WTC11 (cell line): ENCODE results near the gene SMCR8. TPM values are rescaled to one million over a fixed set of nuclear protein-coding genes. Genes with fewer than 3 reads are reported as not detected.

Source experiments
- ATAC-seq: fragments of 200-7000 bp; cut with Tn5 transposase; 2 replicates; pipeline ENCODE4 v1.10.0; 2021; ENCODE audit warnings: mild to moderate bottlenecking, moderate library complexity
- CTCF ChIA-PET: fragments of 300-600 bp; sonication (Branson Sonifier 250); formaldehyde crosslinking; loops from one replicate; lab custom pipeline; 2021; ENCODE audit warnings: antibody characterized with exemption; lab: Charles Lee
- POLR2A ChIA-PET: fragments of 350-600 bp; sonication (Branson Sonifier 250); formaldehyde crosslinking; loops from one replicate; lab custom pipeline; 2021; ENCODE audit warnings: antibody characterized with exemption; lab: Charles Lee
- DNase-seq: peaks from one replicate; pipeline ENCODE4 v3.0.0; 2021; ENCODE audit warnings: low spot score
- H3K27ac Mint-ChIP-seq: 2 replicates; pipeline ENCODE4 v1.8.0; 2021; ENCODE audit warnings: mixed read lengths
- H3K27me3 Mint-ChIP-seq: 2 replicates; pipeline ENCODE4 v1.8.0; 2021; ENCODE audit warnings: low read depth, mild to moderate bottlenecking, moderate library complexity, mixed read lengths
- H3K36me3 Mint-ChIP-seq: 2 replicates; pipeline ENCODE4 v1.8.0; 2021; ENCODE audit warnings: mixed read lengths
- H3K4me1 Mint-ChIP-seq: 2 replicates; pipeline ENCODE4 v1.8.0; 2022; ENCODE audit warnings: mixed read lengths
- H3K4me3 Mint-ChIP-seq: 2 replicates; pipeline ENCODE4 v1.8.0; 2021; ENCODE audit warnings: mild to moderate bottlenecking, moderate library complexity, mixed read lengths
- H3K9me3 Mint-ChIP-seq: 2 replicates; pipeline ENCODE4 v1.8.0; 2021; ENCODE audit warnings: mixed read lengths
- ATF6 ChIP-seq: sonication (generic); formaldehyde crosslinking; IDR thresholded peaks from 2 replicates; pipeline ENCODE4 v1.8.1; 2023; ENCODE audit warnings: mild to moderate bottlenecking, missing genetic modification reagents
- ETV6 ChIP-seq: sonication (generic); formaldehyde crosslinking; IDR thresholded peaks from 2 replicates; pipeline ENCODE4 v1.8.1; 2022; ENCODE audit warnings: mild to moderate bottlenecking, missing genetic modification reagents
- IRF2 ChIP-seq: sonication (generic); formaldehyde crosslinking; IDR thresholded peaks from 2 replicates; pipeline ENCODE4 v1.8.0; 2022; ENCODE audit warnings: low read depth, missing genetic modification reagents, borderline replicate concordance
- JAZF1 ChIP-seq: fragments of 250-450 bp; sonication (Bioruptor Pico); IDR thresholded peaks from 2 replicates; pipeline ENCODE4 v1.9.0; 2021; ENCODE audit warnings: moderate library complexity, mild to moderate bottlenecking, inconsistent platforms
- NFATC4 ChIP-seq: fragments of 250-450 bp; sonication (Bioruptor Pico); IDR thresholded peaks from 2 replicates; pipeline ENCODE4 v1.9.0; 2021; ENCODE audit warnings: mild to moderate bottlenecking
- NFE2L1 ChIP-seq: sonication (generic); formaldehyde crosslinking; IDR thresholded peaks from 2 replicates; pipeline ENCODE4 v1.8.1; 2023; ENCODE audit warnings: missing genetic modification reagents
- ZBTB21 ChIP-seq: sonication (generic); formaldehyde crosslinking; IDR thresholded peaks from 2 replicates; pipeline ENCODE4 v1.8.1; 2023; ENCODE audit warnings: mild to moderate bottlenecking, missing genetic modification reagents, borderline replicate concordance
- ZNF281 ChIP-seq: sonication (generic); formaldehyde crosslinking; IDR thresholded peaks from 2 replicates; pipeline ENCODE4 v1.8.0; 2023; ENCODE audit warnings: mild to moderate bottlenecking, missing genetic modification reagents
- ZSCAN18 ChIP-seq: fragments of 250-450 bp; sonication (Bioruptor Pico); IDR thresholded peaks from 2 replicates; pipeline ENCODE4 v2.1.2; 2022; ENCODE audit warnings: mild to moderate bottlenecking, moderate library complexity
- total RNA-seq: library from RNA; stranded (reverse); gene quantifications from 3 replicates; pipeline ENCODE4 v1.2.3, GENCODE V29; 2021
- TF ChIP-seq, protein P1 (sequence below): fragments of 250-450 bp; sonication (Bioruptor Pico); IDR thresholded peaks from 2 replicates; pipeline ENCODE4 v1.9.0; 2021; ENCODE audit warnings: mild to moderate bottlenecking, borderline replicate concordance
- TF ChIP-seq, protein P2 (sequence below): sonication (generic); formaldehyde crosslinking; IDR thresholded peaks from 2 replicates; pipeline ENCODE4 v1.8.0; 2022; ENCODE audit warnings: mild to moderate bottlenecking, missing genetic modification reagents
- TF ChIP-seq, protein P3 (sequence below): sonication (generic); formaldehyde crosslinking; IDR thresholded peaks from 2 replicates; pipeline ENCODE4 v1.8.1; 2023; ENCODE audit warnings: mild to moderate bottlenecking, missing genetic modification reagents, moderate library complexity
- TF ChIP-seq, protein P4 (sequence below): sonication (generic); formaldehyde crosslinking; IDR thresholded peaks from 2 replicates; pipeline ENCODE4 v1.8.1; 2023; ENCODE audit warnings: mild to moderate bottlenecking, missing genetic modification reagents
- TF ChIP-seq, protein P5 (sequence below): sonication (generic); formaldehyde crosslinking; IDR thresholded peaks from 2 replicates; pipeline ENCODE4 v1.8.1; 2023; ENCODE audit warnings: mild to moderate bottlenecking, missing genetic modification reagents, moderate library complexity
- TF ChIP-seq, protein P6 (sequence below): sonication (generic); formaldehyde crosslinking; IDR thresholded peaks from 2 replicates; pipeline ENCODE4 v1.8.0; 2022; ENCODE audit warnings: mild to moderate bottlenecking, missing genetic modification reagents
- TF ChIP-seq, protein P7 (sequence below): sonication (generic); formaldehyde crosslinking; IDR thresholded peaks from 2 replicates; pipeline ENCODE4 v1.8.1; 2022; ENCODE audit warnings: low read depth, mild to moderate bottlenecking, moderate library complexity, missing genetic modification reagents, borderline replicate concordance

Gene SMCR8
- total RNA-seq, 1 experiment from 2014 or later, result 19.1 TPM

DNA sequence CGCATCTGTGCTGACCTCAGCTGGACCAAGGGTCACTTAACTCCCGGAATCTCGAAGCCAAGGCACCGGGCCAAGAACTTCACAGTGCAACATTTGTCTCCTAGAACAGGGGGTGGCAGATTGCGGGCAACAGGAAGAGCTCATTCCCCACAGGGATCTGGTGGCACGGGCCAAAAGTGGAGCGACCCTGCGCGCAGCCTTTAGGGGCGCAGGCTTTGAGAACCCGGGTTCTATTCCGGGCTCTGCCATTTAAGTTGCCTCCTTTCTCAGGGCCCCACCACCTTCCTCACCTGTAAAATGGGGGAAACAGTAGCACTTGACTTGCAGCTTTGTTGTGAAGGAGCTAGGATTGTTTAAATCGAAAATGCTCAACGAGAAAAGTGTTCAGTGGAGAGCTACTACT, 47.6 kb downstream of the SMCR8 start (continued):
- TF ChIP-seq, protein P1, sequence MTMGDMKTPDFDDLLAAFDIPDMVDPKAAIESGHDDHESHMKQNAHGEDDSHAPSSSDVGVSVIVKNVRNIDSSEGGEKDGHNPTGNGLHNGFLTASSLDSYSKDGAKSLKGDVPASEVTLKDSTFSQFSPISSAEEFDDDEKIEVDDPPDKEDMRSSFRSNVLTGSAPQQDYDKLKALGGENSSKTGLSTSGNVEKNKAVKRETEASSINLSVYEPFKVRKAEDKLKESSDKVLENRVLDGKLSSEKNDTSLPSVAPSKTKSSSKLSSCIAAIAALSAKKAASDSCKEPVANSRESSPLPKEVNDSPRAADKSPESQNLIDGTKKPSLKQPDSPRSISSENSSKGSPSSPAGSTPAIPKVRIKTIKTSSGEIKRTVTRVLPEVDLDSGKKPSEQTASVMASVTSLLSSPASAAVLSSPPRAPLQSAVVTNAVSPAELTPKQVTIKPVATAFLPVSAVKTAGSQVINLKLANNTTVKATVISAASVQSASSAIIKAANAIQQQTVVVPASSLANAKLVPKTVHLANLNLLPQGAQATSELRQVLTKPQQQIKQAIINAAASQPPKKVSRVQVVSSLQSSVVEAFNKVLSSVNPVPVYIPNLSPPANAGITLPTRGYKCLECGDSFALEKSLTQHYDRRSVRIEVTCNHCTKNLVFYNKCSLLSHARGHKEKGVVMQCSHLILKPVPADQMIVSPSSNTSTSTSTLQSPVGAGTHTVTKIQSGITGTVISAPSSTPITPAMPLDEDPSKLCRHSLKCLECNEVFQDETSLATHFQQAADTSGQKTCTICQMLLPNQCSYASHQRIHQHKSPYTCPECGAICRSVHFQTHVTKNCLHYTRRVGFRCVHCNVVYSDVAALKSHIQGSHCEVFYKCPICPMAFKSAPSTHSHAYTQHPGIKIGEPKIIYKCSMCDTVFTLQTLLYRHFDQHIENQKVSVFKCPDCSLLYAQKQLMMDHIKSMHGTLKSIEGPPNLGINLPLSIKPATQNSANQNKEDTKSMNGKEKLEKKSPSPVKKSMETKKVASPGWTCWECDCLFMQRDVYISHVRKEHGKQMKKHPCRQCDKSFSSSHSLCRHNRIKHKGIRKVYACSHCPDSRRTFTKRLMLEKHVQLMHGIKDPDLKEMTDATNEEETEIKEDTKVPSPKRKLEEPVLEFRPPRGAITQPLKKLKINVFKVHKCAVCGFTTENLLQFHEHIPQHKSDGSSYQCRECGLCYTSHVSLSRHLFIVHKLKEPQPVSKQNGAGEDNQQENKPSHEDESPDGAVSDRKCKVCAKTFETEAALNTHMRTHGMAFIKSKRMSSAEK, result no peak

DNA sequence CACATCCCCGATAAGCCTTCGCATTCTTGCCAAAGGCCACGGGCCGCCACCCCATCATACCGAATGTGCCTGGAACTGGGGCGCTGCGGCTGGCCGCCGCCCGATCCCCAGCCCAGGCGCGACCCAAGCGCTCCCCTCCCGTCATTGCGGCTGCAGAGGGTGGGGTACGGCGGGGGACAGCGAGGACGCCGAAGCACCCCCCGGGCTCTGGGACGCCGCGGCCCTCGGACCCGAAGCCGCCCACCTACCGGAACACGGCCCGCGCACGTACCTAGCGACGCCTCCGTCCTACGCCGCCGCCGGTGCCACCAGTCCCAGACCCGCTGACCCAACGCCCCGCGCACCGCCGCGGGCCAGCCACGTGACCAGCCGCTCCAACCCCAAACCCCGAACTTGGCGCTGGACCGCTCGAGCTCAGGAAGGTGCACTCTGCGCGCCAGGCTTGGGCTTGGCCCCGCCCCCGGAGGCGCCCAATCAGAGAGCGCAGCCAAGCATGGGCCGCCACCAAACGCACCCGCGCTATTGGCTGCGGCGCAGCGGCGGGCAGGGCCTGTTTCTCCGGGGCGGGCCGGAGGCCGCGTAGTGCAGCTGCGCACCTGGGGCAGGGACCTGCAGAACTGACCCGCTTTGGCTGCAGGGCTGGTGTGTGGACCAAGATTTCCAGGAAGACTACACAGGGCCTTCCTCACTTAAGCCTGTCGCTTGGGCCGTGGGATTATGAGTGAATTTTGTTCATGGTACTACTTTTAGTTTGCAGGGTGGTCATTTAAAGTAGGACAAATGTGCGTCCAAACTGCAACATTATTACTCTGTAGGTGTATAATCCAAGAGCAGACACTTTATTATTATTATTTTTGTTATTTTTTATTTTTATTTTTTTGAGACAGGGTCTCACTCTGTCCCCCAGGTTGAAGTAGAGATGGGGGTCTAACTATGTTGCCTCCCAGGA, 48.3 kb downstream of the SMCR8 start, which contains the start of gene SHMT1:
Gene SHMT1 (minus strand): TSS at position 450 of the 949 bp plus-strand sequence. CDS start 7,569 bp downstream, outside the sequence.
- Mint-ChIP-seq H3K27me3 (peaks cover under 1% of the 10 kb centered on the region; the same call in 1 of the 2 replicates), H3K36me3 (peaks cover 8% of the 10 kb centered on the region; the same call in 1 of the 2 replicates), H3K9me3 (no peaks in the 10 kb centered on the region), H3K27ac (peak within 1 kb of the TSS; percentile 95), H3K4me3 (peak within 1 kb of the TSS; percentile 84), H3K4me1 (peaks cover 12% of the 10 kb centered on the region)
- CTCF ChIA-PET, result interaction anchor here (0.6 to 1.3 kb wide), 5 partner anchors 20 to 146 kb away, joined by 3 to 5 read pairs (median 4); partner anchors contain the start of gene TOP3A
- DNase-seq, result peak; percentile 97
- POLR2A ChIA-PET, result interaction anchor here (0.8 to 1.5 kb wide), 3 partner anchors 10 to 139 kb away, joined by 3 to 4 read pairs (median 3); no protein-coding TSS in a partner anchor
- peak; percentile 99 for ATAC-seq
- TF ChIP-seq ZSCAN18 (CRISPR knock-in tag) (no peak), NFATC4 (CRISPR knock-in tag) (no peak), ZNF281 (CRISPR knock-in tag) (no peak), ETV6 (CRISPR knock-in tag) (peak; percentile 94), IRF2 (CRISPR knock-in tag) (no peak), JAZF1 (CRISPR knock-in tag) (no peak), ATF6 (CRISPR knock-in tag) (0 out of 2 replicates have a peak, but pooled peaks have one; percentile 73), ZBTB21 (CRISPR knock-in tag) (peak; percentile 76; the same call in 1 of the 2 replicates), NFE2L1 (CRISPR knock-in tag) (peak; percentile 78; the same call in 1 of the 2 replicates)
- TF ChIP-seq, protein P2, sequence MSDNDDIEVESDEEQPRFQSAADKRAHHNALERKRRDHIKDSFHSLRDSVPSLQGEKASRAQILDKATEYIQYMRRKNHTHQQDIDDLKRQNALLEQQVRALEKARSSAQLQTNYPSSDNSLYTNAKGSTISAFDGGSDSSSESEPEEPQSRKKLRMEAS (CRISPR knock-in tag), result peak; percentile 92
- TF ChIP-seq, protein P3, sequence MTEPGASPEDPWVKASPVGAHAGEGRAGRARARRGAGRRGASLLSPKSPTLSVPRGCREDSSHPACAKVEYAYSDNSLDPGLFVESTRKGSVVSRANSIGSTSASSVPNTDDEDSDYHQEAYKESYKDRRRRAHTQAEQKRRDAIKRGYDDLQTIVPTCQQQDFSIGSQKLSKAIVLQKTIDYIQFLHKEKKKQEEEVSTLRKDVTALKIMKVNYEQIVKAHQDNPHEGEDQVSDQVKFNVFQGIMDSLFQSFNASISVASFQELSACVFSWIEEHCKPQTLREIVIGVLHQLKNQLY (CRISPR knock-in tag), result peak; percentile 74; the same call in 1 of the 2 replicates
- TF ChIP-seq, protein P4, sequence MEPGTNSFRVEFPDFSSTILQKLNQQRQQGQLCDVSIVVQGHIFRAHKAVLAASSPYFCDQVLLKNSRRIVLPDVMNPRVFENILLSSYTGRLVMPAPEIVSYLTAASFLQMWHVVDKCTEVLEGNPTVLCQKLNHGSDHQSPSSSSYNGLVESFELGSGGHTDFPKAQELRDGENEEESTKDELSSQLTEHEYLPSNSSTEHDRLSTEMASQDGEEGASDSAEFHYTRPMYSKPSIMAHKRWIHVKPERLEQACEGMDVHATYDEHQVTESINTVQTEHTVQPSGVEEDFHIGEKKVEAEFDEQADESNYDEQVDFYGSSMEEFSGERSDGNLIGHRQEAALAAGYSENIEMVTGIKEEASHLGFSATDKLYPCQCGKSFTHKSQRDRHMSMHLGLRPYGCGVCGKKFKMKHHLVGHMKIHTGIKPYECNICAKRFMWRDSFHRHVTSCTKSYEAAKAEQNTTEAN, result peak; percentile 85
- TF ChIP-seq, protein P5, sequence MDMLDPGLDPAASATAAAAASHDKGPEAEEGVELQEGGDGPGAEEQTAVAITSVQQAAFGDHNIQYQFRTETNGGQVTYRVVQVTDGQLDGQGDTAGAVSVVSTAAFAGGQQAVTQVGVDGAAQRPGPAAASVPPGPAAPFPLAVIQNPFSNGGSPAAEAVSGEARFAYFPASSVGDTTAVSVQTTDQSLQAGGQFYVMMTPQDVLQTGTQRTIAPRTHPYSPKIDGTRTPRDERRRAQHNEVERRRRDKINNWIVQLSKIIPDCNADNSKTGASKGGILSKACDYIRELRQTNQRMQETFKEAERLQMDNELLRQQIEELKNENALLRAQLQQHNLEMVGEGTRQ (CRISPR knock-in tag), result peak; percentile 98
- TF ChIP-seq, protein P6, sequence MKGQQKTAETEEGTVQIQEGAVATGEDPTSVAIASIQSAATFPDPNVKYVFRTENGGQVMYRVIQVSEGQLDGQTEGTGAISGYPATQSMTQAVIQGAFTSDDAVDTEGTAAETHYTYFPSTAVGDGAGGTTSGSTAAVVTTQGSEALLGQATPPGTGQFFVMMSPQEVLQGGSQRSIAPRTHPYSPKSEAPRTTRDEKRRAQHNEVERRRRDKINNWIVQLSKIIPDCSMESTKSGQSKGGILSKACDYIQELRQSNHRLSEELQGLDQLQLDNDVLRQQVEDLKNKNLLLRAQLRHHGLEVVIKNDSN (CRISPR knock-in tag), result peak; percentile 97
- TF ChIP-seq, protein P7, sequence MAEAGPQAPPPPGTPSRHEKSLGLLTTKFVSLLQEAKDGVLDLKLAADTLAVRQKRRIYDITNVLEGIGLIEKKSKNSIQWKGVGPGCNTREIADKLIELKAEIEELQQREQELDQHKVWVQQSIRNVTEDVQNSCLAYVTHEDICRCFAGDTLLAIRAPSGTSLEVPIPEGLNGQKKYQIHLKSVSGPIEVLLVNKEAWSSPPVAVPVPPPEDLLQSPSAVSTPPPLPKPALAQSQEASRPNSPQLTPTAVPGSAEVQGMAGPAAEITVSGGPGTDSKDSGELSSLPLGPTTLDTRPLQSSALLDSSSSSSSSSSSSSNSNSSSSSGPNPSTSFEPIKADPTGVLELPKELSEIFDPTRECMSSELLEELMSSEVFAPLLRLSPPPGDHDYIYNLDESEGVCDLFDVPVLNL (CRISPR knock-in tag), result peak; percentile 89; the same call in 1 of the 2 replicates
